PC-3 (cell line): ENCODE data around the gene PIGS. TPM values are rescaled to one million over a fixed set of nuclear protein-coding genes. Genes with fewer than 3 reads are reported as not detected.

Source experiments
- ATAC-seq: fragments of 200-7000 bp; cut with Tn5 transposase; 2 replicates; pipeline ENCODE4 v1.9.1; 2020; ENCODE audit warnings: mild to moderate bottlenecking, moderate library complexity
- BruUV-seq: library from RNA; stranded (reverse); fragments of 400-500 nt; replicated peaks from 2 replicates; lab custom pipeline; 2021; lab: Mats Ljungman, UMichigan
- CTCF ChIA-PET: fragments of 300-600 bp; sonication (Branson Sonifier 250); formaldehyde crosslinking; loops from one replicate; lab custom pipeline; 2022; ENCODE audit warnings: antibody characterized with exemption; lab: Charles Lee
- POLR2A ChIA-PET: fragments of 300-600 bp; sonication (Branson Sonifier 250); formaldehyde crosslinking; loops from one replicate; lab custom pipeline; 2022; ENCODE audit warnings: antibody characterized with exemption; ENCODE audit not compliant: unreplicated experiment; lab: Charles Lee
- DNase-seq: peaks from one replicate; pipeline ENCODE4 v3.0.0-alpha.2; 2015
- H2AFZ ChIP-seq: fragments of 300-600 bp; sonication (generic); 2 replicates; pipeline ENCODE4 v1.6.0; 2016; ENCODE audit warnings: antibody characterized with exemption, low read length
- H3F3A ChIP-seq: fragments of 300-600 bp; sonication (generic); one replicate; pipeline ENCODE4 v1.6.0; 2017; ENCODE audit warnings: antibody characterized with exemption, low read length, control low read depth, mild to moderate bottlenecking; ENCODE audit not compliant: unreplicated experiment
- H3K27ac ChIP-seq: fragments of 300-600 bp; sonication (generic); 2 replicates; pipeline ENCODE4 v1.5.1; 2016; ENCODE audit warnings: mild to moderate bottlenecking, low read length
- H3K27me3 ChIP-seq: fragments of 300-600 bp; sonication (generic); 2 replicates; pipeline ENCODE4 v1.6.1; 2016; ENCODE audit warnings: low read length, mixed read lengths
- H3K36me3 ChIP-seq: fragments of 300-600 bp; sonication (generic); 2 replicates; pipeline ENCODE4 v1.6.1; 2016; ENCODE audit warnings: low read depth, mixed run types, low read length, mixed read lengths
- H3K4me1 ChIP-seq: fragments of 300-600 bp; sonication (generic); 2 replicates; pipeline ENCODE4 v1.5.1; 2016; ENCODE audit warnings: low read length; ENCODE audit not compliant: insufficient read depth
- H3K4me2 ChIP-seq: fragments of 300-600 bp; sonication (generic); 2 replicates; pipeline ENCODE4 v1.6.0; 2016; ENCODE audit warnings: low read length
- H3K4me3 ChIP-seq: fragments of 300-600 bp; sonication (generic); 2 replicates; pipeline ENCODE4 v1.5.1; 2016; ENCODE audit warnings: mild to moderate bottlenecking, low read length, mixed read lengths
- H3K79me2 ChIP-seq: fragments of 300-600 bp; sonication (generic); 2 replicates; pipeline ENCODE4 v1.6.1; 2017; ENCODE audit warnings: low read length, mixed read lengths
- H3K9ac ChIP-seq: fragments of 300-600 bp; sonication (generic); 2 replicates; pipeline ENCODE4 v1.6.0; 2016; ENCODE audit warnings: mild to moderate bottlenecking, low read length
- H3K9me2 ChIP-seq: fragments of 300-600 bp; sonication (generic); replicated peaks from 2 replicates; pipeline ENCODE4 v1.6.1; 2016; ENCODE audit warnings: mixed run types, low read length, mixed read lengths
- H3K9me3 ChIP-seq: fragments of 300-600 bp; sonication (generic); 2 replicates; pipeline ENCODE4 v1.6.1; 2016; ENCODE audit warnings: low read length, mixed read lengths
- H4K20me1 ChIP-seq: fragments of 300-600 bp; sonication (generic); 2 replicates; pipeline ENCODE4 v1.6.1; 2016; ENCODE audit warnings: low read length, mixed read lengths
- EZH2 ChIP-seq: fragments of 300-600 bp; sonication (generic); IDR thresholded peaks from one replicate; pipeline ENCODE4 v1.6.1; 2017; ENCODE audit warnings: antibody characterized with exemption, mild to moderate bottlenecking, low read length; ENCODE audit not compliant: unreplicated experiment
- EZH2phosphoT487 ChIP-seq: fragments of 300-600 bp; sonication (generic); IDR thresholded peaks from 2 replicates; pipeline ENCODE4 v1.6.1; 2018; ENCODE audit warnings: mild to moderate bottlenecking, antibody characterized with exemption, low read length, borderline replicate concordance
- intact Hi-C: fragments of 100-400 bp; cut with micrococcal nuclease; formaldehyde crosslinking; loops from 2 replicates; pipeline ENCODE4 v1.9.0; 2023
- total RNA-seq: library from RNA; depleted of rRNA; stranded (reverse); fragments of >200 nt; gene quantifications from 2 replicates; pipeline ENCODE4 v1.2.3, GENCODE V29; 2014
- TF ChIP-seq, protein P1 (sequence below): fragments of 300-600 bp; sonication (generic); conservative IDR thresholded peaks from 2 replicates; pipeline ENCODE4 v1.5.1; 2017; ENCODE audit warnings: antibody characterized with exemption, low read depth, mild to moderate bottlenecking, low read length

PIGS gene
- total RNA-seq, 1 experiment from 2014 or later: 15.8 TPM

GRCh38 chr17:28547623-28548416 lies 23.5 kb downstream of the PIGS start:
- Histone ChIP-seq H3F3A (no peaks in the 10 kb centered on the region), H3K4me3 (no peak overlapping the region), H3K9me3 (no peaks in the 10 kb centered on the region), H4K20me1 (no peaks in the 10 kb centered on the region), H3K9ac (no peak overlapping the region), H3K79me2 (peaks cover 10% of the 10 kb centered on the region; the same call in 1 of the 2 replicates), H3K4me2 (no peak overlapping the region), H3K36me3 (no peaks in the 10 kb centered on the region; the same call in 1 of the 2 replicates), H3K9me2 (no peaks in the 10 kb centered on the region), H3K27ac (no peak overlapping the region), H3K4me1 (0 out of 2 replicates have a peak, but pooled peaks cover 8% of the 10 kb centered on the region), H3K27me3 (no peaks in the 10 kb centered on the region), H2AFZ (no peak overlapping the region)
- TF ChIP-seq EZH2phosphoT487: no peak
- TF ChIP-seq, protein P1, sequence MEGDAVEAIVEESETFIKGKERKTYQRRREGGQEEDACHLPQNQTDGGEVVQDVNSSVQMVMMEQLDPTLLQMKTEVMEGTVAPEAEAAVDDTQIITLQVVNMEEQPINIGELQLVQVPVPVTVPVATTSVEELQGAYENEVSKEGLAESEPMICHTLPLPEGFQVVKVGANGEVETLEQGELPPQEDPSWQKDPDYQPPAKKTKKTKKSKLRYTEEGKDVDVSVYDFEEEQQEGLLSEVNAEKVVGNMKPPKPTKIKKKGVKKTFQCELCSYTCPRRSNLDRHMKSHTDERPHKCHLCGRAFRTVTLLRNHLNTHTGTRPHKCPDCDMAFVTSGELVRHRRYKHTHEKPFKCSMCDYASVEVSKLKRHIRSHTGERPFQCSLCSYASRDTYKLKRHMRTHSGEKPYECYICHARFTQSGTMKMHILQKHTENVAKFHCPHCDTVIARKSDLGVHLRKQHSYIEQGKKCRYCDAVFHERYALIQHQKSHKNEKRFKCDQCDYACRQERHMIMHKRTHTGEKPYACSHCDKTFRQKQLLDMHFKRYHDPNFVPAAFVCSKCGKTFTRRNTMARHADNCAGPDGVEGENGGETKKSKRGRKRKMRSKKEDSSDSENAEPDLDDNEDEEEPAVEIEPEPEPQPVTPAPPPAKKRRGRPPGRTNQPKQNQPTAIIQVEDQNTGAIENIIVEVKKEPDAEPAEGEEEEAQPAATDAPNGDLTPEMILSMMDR: peak; percentile 87
- ChIA-PET CTCF (no interaction called here), POLR2A (no interaction called here)
- no TSS peak for BruUV-seq
- intact Hi-C loops: loop anchor here (1.0 to 10.0 kb wide), 2 partner anchors 65 to 143 kb away; partner anchors contain the start of gene SLC46A1
- ATAC-seq: peak; percentile 54
- DNase-seq: peak; percentile 81

- no peak for DNase-seq
- Histone ChIP-seq H3K4me2 (no peak overlapping the region), H3K4me3 (no peak overlapping the region), H4K20me1 (no peaks in the 10 kb centered on the region), H3K27me3 (no peaks in the 10 kb centered on the region), H3K36me3 (no peaks in the 10 kb centered on the region; the same call in 1 of the 2 replicates), H3K79me2 (peaks cover 10% of the 10 kb centered on the region; the same call in 1 of the 2 replicates), H3K4me1 (0 out of 2 replicates have a peak, but pooled peaks cover 8% of the 10 kb centered on the region), H3K9ac (no peak overlapping the region), H3F3A (no peaks in the 10 kb centered on the region), H3K27ac (no peak overlapping the region), H3K9me3 (no peaks in the 10 kb centered on the region), H3K9me2 (no peaks in the 10 kb centered on the region), H2AFZ (no peak overlapping the region)
- TF ChIP-seq EZH2 (no peak), EZH2phosphoT487 (no peak)
- TF ChIP-seq, protein P1: no peak
- no peak for ATAC-seq
- POLR2A ChIA-PET: no interaction called here
- no TSS peak for BruUV-seq
- CTCF ChIA-PET: no interaction called here
- intact Hi-C loops: loop anchor here (10.0 kb wide), 1 partner anchor 142 kb away; the partner anchor contains the start of gene SLC46A1
Observed at GRCh38 chr17:28547096-28547622, 24.2 kb downstream of the PIGS start.
